ENCODE measurements around the gene SIPA1L3. TPM values are rescaled to one million over a fixed set of nuclear protein-coding genes. Genes with fewer than 3 reads are reported as not detected.

SIPA1L3 gene
- total RNA-seq, 1 donor from 2014 or later = 66.7 TPM

DNA sequence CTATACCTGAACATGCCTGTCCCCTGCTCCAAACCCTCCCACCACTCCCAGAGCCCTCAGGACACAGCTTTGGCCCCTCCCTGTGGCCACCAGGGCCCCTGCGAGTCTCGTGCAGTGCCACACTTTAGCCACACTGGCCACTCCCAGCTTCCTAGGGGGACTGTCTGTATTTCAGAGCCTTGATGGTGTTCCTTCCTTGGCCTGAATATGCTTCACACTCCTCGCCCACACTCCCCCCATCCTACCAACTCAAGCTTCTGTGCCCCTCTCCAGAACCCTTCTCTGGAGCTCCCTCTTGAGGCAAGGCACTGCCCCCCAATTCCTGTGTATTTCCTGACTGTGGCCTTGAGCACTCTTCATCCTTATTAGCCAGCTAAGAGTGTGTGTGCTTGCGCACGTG, 236.8 kb downstream of the SIPA1L3 start:
- H3K4me3 ChIP-seq (ENCODE audit: low read depth, low read length) = no peak overlapping the region
- TF ChIP-seq, protein P1, sequence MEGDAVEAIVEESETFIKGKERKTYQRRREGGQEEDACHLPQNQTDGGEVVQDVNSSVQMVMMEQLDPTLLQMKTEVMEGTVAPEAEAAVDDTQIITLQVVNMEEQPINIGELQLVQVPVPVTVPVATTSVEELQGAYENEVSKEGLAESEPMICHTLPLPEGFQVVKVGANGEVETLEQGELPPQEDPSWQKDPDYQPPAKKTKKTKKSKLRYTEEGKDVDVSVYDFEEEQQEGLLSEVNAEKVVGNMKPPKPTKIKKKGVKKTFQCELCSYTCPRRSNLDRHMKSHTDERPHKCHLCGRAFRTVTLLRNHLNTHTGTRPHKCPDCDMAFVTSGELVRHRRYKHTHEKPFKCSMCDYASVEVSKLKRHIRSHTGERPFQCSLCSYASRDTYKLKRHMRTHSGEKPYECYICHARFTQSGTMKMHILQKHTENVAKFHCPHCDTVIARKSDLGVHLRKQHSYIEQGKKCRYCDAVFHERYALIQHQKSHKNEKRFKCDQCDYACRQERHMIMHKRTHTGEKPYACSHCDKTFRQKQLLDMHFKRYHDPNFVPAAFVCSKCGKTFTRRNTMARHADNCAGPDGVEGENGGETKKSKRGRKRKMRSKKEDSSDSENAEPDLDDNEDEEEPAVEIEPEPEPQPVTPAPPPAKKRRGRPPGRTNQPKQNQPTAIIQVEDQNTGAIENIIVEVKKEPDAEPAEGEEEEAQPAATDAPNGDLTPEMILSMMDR (conservative IDR thresholded peaks at IDR 0.05; ENCODE audit: low read depth, low read length) = peak; percentile 43

DNA sequence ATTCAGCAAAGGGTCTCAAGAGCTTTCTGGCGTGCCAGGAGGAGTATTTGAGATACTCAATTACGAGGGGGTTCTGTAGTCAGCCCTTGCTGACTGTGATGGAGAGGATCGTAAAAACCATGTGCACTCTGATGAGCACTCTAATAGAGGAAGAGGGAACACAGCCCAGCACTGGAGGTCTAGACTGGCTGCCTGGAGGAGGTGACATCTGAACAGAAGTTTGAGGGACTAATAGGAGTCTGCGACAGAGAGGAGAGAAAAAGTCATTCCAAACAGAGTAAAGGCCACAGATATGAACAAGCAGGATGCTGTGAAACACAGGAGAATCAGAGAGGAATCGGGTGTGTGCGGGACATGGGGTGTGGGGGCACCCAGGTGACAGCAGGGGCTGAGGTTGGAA, 237.7 kb downstream of the SIPA1L3 start:
- TF ChIP-seq, protein P1 (conservative IDR thresholded peaks at IDR 0.05; ENCODE audit: low read depth, low read length) = no peak
- DNase-seq (ENCODE audit: low read depth) = no peak
- H3K4me3 ChIP-seq (ENCODE audit: low read depth, low read length) = no peak overlapping the region

More for the DNA sequence above, 236.8 kb downstream of the SIPA1L3 start:
- DNase-seq (ENCODE audit: low read depth) = no peak

DNA sequence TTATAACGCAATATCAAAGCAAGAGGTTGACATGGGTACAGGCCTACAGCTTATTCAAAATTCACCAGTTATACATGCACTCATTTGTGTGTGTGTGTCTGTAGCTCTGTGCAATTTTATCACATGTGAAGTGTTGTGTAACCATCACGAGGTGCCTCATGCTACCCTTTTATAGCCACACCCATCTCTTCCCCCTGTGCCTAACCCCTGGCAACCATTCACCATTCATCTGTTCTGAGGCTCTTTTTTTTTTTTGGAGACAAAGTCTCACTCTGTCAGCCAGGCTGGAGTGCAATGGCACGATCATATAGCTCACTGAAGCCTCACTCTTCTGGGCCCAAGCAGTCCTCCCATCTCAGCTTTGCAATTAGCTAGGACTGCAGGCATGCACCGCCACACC, 238.6 kb downstream of the SIPA1L3 start:
- DNase-seq (ENCODE audit: low read depth) = no peak
- TF ChIP-seq, protein P1 (conservative IDR thresholded peaks at IDR 0.05; ENCODE audit: low read depth, low read length) = no peak
- H3K4me3 ChIP-seq (ENCODE audit: low read depth, low read length) = no peak overlapping the region

DNA sequence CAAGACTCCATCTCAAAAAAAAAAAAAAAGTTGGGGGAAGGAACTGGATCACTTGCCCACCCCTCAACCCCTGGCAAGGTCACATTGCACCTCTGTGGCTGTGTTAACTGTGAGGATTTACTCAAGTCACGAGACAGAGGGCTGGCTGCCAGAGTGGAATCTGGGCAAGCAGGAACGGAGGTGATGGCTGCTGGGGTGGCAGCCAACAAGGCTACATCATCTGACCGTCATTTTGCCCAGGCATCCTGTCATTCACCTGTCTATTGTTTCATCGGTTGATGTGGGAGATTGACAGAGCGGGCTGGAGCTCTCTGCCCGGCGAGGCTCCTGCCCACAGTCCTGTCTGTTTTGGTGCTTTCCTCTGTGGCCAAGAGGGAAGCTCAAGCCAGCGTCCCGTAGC, 241.3 kb downstream of the SIPA1L3 start:
- no peak for DNase-seq (ENCODE audit: low read depth)
- TF ChIP-seq, protein P1 (conservative IDR thresholded peaks at IDR 0.05; ENCODE audit: low read depth, low read length) = no peak
- no peak overlapping the region for H3K4me3 ChIP-seq (ENCODE audit: low read depth, low read length)

DNA sequence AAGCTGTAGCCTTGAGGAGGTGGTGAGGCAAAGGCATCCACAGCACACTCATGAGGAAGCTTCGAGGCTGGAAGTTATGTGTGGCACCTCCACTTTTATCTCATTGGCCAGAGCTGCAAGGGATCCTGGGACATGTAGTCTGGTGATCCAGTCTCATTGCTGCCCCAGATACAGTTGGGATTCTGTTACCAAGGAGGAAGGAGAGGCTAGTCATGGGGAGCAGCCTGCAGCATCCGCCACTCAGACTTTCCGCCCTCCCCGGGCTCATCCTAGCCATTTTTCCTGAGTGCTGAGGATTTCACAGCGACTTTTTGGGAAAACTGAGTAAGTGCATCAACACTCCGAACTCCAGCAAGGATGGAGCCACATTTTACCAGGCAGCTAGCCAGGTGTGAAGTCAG, 242.7 kb downstream of the SIPA1L3 start:
- TF ChIP-seq, protein P1 (conservative IDR thresholded peaks at IDR 0.05; ENCODE audit: low read depth, low read length) = no peak
- no peak overlapping the region for H3K4me3 ChIP-seq (ENCODE audit: low read depth, low read length)
- no peak for DNase-seq (ENCODE audit: low read depth)

DNA sequence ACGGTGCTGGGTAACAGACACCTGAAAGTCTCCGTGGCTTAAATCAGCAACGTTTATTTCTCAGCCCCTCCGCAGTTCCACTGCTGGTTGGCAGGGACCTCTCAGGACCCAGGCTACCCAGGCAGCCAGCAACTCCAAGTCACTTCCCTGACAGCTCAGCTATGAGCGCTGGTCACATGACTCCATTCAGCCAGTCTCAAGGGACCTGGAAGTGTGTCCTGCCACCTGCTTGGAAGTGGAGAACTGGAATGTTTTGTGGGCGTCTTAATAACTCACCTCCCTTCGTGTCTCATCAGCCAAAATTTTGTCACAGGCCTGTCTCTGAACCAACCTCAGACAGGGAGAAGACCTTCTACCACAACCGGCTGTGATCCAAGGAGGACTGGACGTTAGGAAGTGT, 244.2 kb downstream of the SIPA1L3 start:
- H3K4me3 ChIP-seq (ENCODE audit: low read depth, low read length) = no peak overlapping the region
- TF ChIP-seq, protein P1 (conservative IDR thresholded peaks at IDR 0.05; ENCODE audit: low read depth, low read length) = no peak
- DNase-seq (ENCODE audit: low read depth) = no peak

Data from epithelial cell of proximal tubule (primary cell).